ENCODE data around the gene ERLEC1.

GRCh38 chr2:53767405-53768241 lies 19.2 kb upstream of the ERLEC1 start, which contains the start of gene CHAC2:
- TF ChIP-seq POLR2A (IDR thresholded peaks at IDR 0.05) (no peak), CTCF (IDR thresholded peaks at IDR 0.05) (peak in 1 of 3 experiments; percentile 55)

Measured in vagina (tissue), 2 donors.